Forelimb muscle (tissue), 1 donor: ENCODE measurements around the gene SORL1. TPM values are rescaled to one million over a fixed set of nuclear protein-coding genes. Genes with fewer than 3 reads are reported as not detected.
A peak's percentile ranks its signal among the peaks of the same experiment; 100 is the strongest.

Experiments
- DNase-seq: peaks from one replicate; pipeline ENCODE4 v3.0.0-alpha.2; 2013; ENCODE audit warnings: low read depth
- polyA plus RNA-seq: library from polyadenylated mRNA; unstranded; fragments of 120-200 nt; gene quantifications from one replicate; pipeline ENCODE4 v1.2.1, GENCODE V29; 2013; ENCODE audit not compliant: insufficient read length

The SORL1 gene
- polyA plus RNA-seq, 1 donor = 1.9 TPM

DNA sequence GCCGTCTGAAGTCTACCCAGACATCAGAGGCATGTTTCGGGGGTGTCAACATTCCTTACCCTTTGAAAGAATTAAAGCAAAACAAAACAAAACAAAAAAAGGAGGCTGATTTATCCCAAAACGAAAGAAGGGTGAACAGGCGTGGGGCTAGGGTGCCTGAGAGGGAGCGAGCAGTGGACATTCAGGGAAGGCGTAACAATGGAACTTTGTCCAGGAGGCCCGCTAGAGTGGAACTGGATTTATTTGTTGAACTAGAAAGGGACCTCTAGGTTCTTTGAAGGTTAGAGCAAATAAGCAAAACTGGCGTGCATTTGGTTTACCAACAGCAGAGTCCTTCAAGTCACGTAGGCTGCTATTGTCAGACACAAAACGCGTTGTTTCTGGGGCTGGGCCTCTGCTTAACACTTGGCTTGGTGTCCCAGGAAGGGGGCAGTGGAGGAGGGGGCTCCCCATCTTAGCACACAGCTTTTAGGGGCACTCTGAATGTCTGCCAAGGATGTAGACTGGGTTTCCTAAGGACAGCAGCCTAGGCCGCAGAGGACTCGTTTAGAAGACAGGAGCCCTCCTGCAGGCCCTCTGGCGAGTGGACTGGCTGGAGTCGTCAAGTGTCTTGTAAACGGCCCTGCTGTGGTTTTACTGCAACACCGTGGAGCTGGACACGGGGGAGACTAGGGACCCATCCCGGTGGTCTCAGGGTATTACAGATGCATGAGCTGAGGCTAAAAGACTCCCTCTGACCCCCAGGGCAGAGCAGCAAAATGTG lies 204.4 kb downstream of the SORL1 start:
- no peak for DNase-seq

DNA sequence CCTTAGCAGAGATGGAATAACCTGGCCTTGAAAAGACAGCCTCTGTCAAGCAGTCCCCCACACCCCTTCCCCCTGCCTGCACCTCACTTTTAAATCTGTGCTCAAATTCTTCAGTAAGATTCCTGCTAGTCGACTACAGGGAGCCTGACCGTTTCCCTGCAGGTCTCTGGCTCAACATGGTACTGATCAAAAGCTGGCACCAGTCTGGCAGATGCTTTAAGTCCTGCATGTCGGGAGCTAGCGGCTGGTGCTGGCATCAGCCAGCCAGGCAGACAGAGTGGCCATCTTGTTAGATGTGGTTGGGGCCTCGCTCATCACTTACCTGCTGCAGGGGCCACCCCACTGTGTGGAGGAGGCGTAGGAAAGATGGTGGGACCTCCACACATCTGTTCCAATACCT lies 205.0 kb downstream of the SORL1 start:
- DNase-seq = no peak

DNA sequence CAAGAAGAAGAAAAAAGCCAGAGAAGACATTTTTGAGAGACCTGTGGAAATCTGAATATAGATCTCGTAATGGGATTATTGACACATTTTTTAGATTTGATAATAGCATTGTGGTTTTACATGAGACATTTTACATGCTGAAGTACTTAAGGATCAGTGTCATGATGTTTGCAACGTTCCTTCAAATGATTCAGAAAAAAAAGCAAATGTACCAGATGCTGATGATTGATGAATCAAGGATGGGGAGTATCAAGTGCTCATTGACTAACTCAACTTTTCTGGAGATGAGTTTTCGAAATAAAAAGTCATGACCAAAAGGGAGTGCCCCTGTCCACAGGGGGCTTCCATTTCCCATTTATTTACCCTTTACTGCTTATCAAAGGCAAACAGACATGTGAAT lies 207.7 kb downstream of the SORL1 start:
- DNase-seq = no peak

DNA sequence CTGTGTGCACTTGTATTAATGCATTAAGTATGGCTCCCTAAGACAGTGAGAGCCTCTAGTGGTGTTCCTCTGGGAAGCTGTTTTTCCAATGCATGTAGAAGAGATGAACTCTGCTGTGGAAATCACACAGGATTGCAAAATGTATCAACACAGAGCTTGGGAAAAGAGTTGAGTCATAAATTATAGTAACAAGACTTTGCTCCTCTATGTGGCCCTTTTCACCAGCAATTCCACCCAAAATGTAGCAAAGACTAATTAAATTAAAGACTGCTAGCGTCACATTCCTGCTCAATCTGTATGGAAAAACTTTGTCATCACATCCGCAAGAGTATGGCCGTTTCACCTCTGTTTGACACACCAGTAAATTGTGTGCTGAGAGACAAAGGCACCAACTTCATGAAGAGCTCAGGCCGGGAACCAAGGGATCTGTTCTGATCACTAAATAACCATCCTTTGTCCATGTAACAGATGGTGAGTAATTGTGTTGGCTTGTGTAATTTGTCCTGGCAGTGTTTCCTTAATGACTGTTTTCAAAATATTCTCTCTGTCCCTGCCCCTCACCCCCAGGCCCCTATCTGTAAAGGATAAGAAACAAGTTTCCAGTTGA lies 209.9 kb downstream of the SORL1 start:
- no peak for DNase-seq

DNA sequence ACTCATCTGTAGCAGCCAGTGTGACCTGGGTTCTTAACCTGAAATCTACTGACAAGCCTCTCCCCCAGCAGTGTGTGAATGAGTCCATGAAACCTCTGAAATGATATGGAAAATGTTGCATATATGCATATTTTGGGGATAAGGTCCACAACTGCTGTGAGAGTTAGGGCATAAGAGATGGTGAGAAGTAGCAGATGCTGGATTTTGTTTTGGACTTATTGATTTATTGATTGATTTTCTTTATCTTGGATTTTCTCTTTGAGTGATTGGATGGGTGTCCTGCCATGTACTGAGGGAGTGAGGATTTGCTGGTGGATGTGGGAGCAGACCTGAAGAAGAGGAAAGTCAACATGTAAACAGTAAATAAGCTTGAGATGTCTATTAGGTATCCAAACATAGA lies 212.0 kb downstream of the SORL1 start:
- DNase-seq = no peak

DNA sequence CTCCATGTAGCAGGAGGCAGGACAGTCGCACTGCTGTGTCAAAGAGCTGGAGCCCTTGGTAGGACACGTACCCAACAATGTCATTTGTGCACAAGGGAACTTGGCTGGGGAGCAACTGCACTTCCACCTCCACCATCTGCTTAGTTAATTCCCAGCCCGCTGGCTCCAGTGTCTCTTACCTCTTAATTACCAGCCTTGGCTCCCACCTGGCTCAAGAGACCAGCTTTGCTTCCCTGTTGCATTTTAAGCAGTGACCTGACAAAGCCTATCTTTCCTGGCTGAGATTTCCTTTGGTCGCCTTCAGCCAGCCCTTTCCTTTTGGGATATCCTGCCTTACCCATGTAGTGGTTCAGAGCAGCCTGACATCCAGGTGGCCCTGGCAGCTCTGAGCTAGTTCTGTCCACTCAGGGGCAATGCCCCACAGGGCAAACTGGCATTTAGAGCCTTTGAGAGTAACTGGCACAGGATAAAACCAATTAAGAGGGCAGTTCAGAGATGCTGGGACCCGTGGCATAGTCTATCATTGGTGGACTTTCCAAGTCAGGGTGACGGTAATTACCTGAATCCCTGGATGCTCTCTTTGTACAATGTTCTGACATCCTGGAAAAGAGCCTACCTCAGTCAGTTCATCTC lies 213.2 kb downstream of the SORL1 start:
- no peak for DNase-seq

DNA sequence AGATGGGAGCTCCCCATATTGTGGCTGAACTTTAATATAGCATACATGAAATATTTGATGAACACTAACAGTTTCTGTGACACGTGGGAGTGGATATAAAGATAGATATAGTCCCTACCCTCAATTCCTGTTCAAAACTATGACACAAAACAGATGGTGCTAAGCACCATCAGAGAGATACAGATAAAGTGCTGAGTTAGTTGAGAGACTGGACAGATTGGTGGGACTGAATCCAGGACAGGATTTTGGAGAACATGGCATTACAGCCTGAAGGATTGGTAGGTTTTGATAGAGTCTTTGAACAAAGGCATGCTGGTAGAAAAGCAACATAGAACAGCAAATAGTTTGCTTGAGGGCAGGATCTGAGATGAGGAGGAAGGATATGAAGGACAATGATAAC lies 215.7 kb downstream of the SORL1 start:
- DNase-seq = no peak

DNA sequence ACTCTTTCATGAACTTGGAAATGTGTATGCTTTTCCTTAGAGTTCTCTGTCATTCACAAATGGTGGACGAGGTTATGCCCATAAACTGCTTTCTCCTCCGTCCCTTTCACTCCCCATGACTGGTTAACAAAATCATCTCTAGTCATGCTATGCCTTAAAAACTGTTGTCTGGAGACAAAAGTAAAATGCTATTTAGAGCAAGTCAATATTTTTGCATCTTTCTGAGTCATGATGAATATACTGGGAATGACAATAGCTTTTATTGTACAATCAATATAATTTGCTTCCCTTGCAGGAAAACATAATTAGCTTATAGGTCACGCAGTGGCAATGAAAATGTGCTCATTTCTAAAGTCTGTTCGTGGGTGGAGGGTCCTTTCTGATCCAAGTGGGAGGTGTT lies 217.3 kb downstream of the SORL1 start:
- no peak for DNase-seq

DNA sequence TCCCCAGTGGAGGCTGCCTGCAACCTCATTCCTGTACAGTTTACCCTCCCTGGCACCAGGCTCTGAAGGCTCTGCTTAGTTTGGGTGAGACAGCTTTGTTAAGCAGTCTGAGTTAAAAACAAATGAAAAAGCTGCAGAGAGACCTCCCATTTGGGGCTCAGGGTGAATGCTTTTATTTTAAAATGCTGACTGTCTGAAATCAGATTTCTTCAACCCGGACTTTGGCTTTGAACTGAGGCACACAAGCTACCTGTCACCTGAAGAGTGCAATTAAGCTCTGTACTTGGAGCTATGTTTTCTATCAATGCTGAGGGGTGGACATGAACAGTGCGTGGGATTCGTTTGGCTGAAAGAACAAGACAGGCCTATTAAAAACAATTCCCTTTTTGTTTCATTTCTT lies 218.2 kb downstream of the SORL1 start:
- no peak for DNase-seq

DNA sequence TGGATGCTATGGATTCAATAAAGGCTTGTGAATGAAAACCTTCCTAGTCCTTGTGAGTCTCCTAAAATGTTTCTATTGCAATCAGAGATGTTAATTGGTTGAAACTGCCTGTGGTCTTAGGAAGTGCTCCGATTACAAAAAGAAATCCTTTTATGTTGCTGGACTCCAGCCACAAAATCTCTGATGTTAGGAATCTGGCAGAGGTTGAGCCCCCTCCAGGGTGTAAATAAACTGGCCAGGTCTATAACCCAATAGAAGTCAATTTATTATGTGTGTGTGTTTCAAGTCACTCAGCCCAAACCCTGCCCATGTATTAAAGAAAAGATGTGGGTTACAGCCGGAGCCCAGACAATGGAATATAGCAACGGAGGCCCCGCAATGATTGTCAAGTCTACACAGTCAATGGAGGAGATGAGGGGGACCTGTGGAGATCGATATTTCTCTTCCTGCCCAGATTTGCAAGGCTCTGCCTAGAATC lies 218.7 kb downstream of the SORL1 start:
- DNase-seq = no peak

DNA sequence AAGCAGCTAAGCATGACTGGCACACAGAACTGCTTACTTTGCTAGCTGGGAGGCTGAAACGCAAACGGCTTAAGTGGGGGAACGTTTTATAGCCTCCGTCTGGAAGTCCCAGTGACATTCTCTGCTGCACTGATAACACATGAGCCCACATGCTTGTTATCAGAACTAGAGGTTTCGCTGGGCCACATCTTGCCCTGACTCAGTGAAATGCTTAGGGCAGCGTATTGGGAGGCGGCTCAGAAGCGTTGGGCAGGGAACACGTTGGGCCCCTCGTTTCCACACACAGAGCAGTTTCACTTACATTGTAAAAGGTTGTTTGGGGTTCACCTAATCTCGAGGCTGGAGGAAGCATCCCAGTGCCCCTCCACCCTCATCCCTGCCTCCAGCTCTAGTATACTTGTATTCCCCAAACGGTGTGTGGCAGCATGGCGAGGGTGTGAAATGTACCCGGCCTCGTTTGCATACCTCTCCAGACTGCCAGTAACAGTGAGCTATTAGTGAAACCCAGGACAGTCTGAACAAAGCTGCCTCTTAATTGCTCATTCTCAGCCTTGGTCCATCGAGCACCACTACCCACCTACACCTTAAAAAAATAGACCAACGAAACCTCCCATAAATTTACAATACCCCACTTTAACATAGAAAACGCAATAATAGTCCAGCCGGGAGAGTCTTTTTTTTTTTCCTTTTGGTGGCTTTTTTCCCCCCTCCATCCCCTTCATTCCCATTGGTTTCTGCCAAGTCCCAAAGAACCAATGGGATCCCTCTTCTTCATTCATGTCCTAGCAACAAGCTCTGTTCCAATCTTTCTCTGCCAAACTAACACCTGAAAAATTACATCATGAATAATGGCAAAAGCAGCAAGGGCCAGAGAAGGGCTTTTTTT lies 219.4 kb downstream of the SORL1 start:
- peak; percentile 88 for DNase-seq

DNA sequence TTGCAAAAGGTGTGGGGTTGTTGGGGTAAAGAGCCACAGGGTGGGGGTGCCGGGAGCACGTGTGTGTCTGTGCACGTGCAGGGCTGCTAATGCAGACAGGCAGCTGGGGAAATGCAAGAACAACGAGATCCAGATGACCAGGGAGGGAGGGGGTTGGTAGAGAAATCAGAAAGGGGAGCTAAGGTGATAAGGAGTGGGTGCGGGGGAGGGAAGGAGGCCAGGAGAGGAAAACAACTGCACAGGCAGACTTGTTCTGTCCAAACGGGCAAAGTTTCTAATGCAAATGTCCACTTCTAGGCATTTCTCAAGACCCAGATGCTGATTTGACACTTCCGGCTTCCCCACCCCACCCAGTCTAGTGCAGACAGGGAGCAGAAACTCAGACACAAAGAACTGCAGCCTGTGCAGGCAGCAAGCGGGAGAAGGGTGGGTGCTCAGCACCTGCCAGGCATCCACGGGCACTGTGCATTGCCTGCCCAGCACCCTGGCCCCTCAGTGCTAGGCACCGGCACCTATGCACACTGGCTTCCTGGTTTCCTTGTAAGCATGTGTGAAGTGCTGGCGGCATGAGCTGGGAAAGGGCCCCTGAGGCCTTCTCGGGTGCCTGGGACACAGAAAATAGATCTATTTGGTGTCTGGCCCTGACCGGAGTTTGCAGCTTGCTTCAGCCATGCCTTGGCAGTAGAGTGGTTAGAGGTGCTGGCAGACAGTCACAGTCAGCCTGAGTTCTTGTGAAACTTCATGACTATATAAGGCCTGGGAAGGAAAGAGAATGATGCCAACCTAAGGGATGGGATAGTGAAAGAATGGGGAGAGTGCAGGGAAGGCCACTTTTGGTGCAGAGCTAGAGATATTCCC lies 220.7 kb downstream of the SORL1 start:
- no peak for DNase-seq

DNA sequence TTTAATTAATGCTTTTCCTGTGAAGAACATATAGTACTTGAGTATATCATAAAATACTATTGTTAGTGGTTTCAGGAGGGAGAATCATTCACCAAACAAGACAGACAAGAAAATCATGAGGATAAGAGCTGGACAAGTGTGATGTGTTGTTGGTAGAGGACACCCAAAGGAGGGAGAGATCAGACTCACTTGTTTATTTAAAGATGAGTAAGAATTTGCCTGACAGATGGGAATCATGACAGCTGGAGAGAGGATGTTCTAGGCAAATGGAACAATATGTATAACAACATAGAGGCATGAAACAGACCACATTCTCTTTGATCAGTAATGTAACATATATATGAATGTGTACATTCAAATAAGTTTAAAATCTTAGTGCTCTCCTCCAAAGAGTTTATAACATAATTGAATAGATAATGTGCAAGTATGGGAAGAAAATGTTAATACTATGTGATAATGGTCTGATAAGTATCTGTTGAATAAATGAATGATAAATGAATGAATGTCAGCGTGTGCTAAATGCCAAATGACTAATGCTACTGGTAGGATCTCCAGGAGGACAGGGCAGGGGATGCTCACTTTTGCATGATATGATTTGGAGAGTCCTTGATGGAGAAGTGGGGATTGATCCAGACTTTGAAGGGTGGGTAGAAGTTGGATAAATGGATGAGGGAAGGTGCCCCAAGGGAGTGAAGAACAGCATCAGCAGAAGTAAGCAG lies 229.6 kb downstream of the SORL1 start:
- DNase-seq = no peak

Other genes with a start within 250 kb of the SORL1 start
- 26.2 TPM for gene SC5D, start 159.5 kb upstream of the SORL1 start, polyA plus RNA-seq